ENCODE data around the gene NAPB. TPM values are rescaled to one million over a fixed set of nuclear protein-coding genes. Genes with fewer than 3 reads are reported as not detected.
A peak's percentile ranks its signal among the peaks of the same experiment; 100 is the strongest.
"Not testable (repeated sequence)": the region's sequence is repeated elsewhere in the genome, so short reads cannot be mapped to it uniquely, and the experiment has no call there.

The NAPB gene
- total RNA-seq: 1 to 10 TPM; 2.5 to 5.0 (median 3.5) TPM
- polyA plus RNA-seq: 10 to 100 TPM in 1 of 3 donors, 1 to 10 TPM in 2; 1.8 to 12.3 (median 3.0) TPM
- long read RNA-seq, donor 1, partial matches to known transcripts: 0 of 3 reads
- long read RNA-seq, donor 1, other reads (novel, unspliced or antisense): 1 of 3 reads
- long read RNA-seq, donor 2, partial matches to known transcripts: 0 of 5 reads
- long read RNA-seq, donor 2, other reads (novel, unspliced or antisense): 0 of 5 reads

- WGBS, 3 donors: 0 to 1% (median 1%) methylated on average over 46 to 64 of the region's 64 CpGs
- TF ChIP-seq CTCF (IDR thresholded peaks at IDR 0.05): peak; percentile 61
- no peaks in the 10 kb centered on the region for H3K27me3 ChIP-seq (ENCODE audit: insufficient read depth in 3 of 3, low read length in 2 of 3)
- H3K36me3 ChIP-seq (ENCODE audit: insufficient read depth in 1 of 2, low read depth in 1 of 2): no peaks in the 10 kb centered on the region
- H3K27ac ChIP-seq: peak within 1 kb of the TSS; percentile 93
- ATAC-seq (peak; percentile 98 to 100 (median 99)), DNase-seq (peak; percentile 96 to 97)
- no peaks in the 10 kb centered on the region for H3K9me3 ChIP-seq
- intact Hi-C loops (cut with DNase I): loop anchor here in 1 of 2 donors (5.0 to 10.0 kb wide), 2 partner anchors 69 to 726 kb away; partner anchors contain the start of gene NXT1
- H3K4me1 ChIP-seq: peaks cover 34% of the 10 kb centered on the region
- H3K4me3 ChIP-seq: peak within 1 kb of the TSS; percentile 92
These were observed at the start of gene NAPB for GRCh38 chr20:23420943-23421931. Gene NAPB, minus strand, starts transcription at chr20:23421488. Its CDS starts 86 bp downstream, at chr20:23421402.

GRCh38 chr20:23466961-23467360 is 45.7 kb upstream of the NAPB start:
- WGBS, 3 donors: 79 to 84% (median 84%) methylated on average over 3 of the region's 3 CpGs
- H3K27ac ChIP-seq; intact Hi-C loops (cut with DNase I); ATAC-seq; H3K9me3 ChIP-seq; DNase-seq; H3K36me3 ChIP-seq (ENCODE audit: insufficient read depth in 1 of 2, low read depth in 1 of 2); H3K4me1 ChIP-seq; H3K27me3 ChIP-seq (ENCODE audit: insufficient read depth in 3 of 3, low read length in 2 of 3); H3K4me3 ChIP-seq: not testable (repeated sequence)

GRCh38 chr20:23461180-23461579 is 39.9 kb upstream of the NAPB start:
- ATAC-seq (no peak), DNase-seq (no peak)
- Histone ChIP-seq H3K27ac (no peak overlapping the region), H3K36me3 (ENCODE audit: insufficient read depth in 1 of 2, low read depth in 1 of 2) (no peaks in the 10 kb centered on the region), H3K4me3 (no peak overlapping the region), H3K27me3 (ENCODE audit: insufficient read depth in 3 of 3, low read length in 2 of 3) (peaks cover 0 to 2% (median 0%) of the 10 kb centered on the region in 3 donors), H3K9me3 (no peaks in the 10 kb centered on the region), H3K4me1 (no peaks in the 10 kb centered on the region)
- intact Hi-C loops (cut with DNase I): no loop called here
- 30 to 97% (median 94%) methylated on average over 1 of the region's 1 CpG for WGBS, 3 donors
- no peak for TF ChIP-seq CTCF (IDR thresholded peaks at IDR 0.05)

- Histone ChIP-seq H3K36me3 (ENCODE audit: insufficient read depth in 1 of 2, low read depth in 1 of 2) (no peaks in the 10 kb centered on the region), H3K27ac (no peak overlapping the region), H3K4me3 (no peak overlapping the region), H3K9me3 (no peaks in the 10 kb centered on the region), H3K4me1 (no peaks in the 10 kb centered on the region), H3K27me3 (ENCODE audit: insufficient read depth in 3 of 3, low read length in 2 of 3) (no peaks in the 10 kb centered on the region)
- WGBS, 3 donors: 45 to 61% (median 58%) methylated on average over 3 of the region's 3 CpGs
- DNase-seq (no peak), ATAC-seq (no peak)
- TF ChIP-seq CTCF (IDR thresholded peaks at IDR 0.05): no peak
- intact Hi-C loops (cut with DNase I): no loop called here
These were observed 38.3 kb upstream of the NAPB start for GRCh38 chr20:23459461-23460150.

All from psoas muscle (tissue), 8 donors.